Keratinocyte (primary cell): ENCODE results near the gene CD8A.

Source experiments
- EZH2 ChIP-seq: IDR thresholded peaks from one replicate; pipeline ENCODE4 v1.6.1; 2012; ENCODE audit warnings: inconsistent platforms, mild to moderate bottlenecking, low read length, moderate library complexity
- TF ChIP-seq, protein P1 (sequence below), 3 experiments: IDR thresholded peaks in 1 of 3; conservative IDR thresholded peaks in 1 of 3; optimal IDR thresholded peaks in 1 of 3; 2 replicates in 2 of 3; 3 replicates in 1 of 3; pipeline versions ENCODE3 to v1.5.1; 2011; ENCODE audit warnings: low read length in 3 of 3, mild to moderate bottlenecking in 3 of 3, moderate library complexity in 2 of 3, control low read depth in 1 of 3, inconsistent platforms in 1 of 3; ENCODE audit not compliant: insufficient read depth in 2 of 3; ENCODE audit errors: extremely low read depth in 1 of 3

DNA sequence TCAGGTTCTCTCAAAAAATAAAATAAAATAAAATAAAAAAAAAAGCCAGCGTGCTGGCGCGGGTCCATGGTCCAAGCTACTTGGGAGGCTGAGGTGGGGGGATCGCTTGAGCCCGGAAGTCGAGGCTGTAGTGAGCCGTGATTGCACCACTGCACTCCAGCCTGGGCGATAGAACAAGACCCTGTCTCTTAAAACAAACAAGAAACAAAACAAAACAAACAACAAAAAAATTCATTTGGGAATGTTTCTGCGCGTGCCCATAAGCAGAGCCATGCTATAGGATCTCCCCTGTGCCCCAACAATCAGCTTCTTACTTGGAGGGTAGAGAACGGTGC is 16.4 kb upstream of the CD8A start:
- TF ChIP-seq, protein P1, sequence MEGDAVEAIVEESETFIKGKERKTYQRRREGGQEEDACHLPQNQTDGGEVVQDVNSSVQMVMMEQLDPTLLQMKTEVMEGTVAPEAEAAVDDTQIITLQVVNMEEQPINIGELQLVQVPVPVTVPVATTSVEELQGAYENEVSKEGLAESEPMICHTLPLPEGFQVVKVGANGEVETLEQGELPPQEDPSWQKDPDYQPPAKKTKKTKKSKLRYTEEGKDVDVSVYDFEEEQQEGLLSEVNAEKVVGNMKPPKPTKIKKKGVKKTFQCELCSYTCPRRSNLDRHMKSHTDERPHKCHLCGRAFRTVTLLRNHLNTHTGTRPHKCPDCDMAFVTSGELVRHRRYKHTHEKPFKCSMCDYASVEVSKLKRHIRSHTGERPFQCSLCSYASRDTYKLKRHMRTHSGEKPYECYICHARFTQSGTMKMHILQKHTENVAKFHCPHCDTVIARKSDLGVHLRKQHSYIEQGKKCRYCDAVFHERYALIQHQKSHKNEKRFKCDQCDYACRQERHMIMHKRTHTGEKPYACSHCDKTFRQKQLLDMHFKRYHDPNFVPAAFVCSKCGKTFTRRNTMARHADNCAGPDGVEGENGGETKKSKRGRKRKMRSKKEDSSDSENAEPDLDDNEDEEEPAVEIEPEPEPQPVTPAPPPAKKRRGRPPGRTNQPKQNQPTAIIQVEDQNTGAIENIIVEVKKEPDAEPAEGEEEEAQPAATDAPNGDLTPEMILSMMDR (optimal IDR thresholded peaks at IDR 0.05 in 1 of 3, IDR thresholded peaks at IDR 0.05 in 1 of 3, conservative IDR thresholded peaks at IDR 0.05 in 1 of 3; ENCODE audit: extremely low read depth in 1 of 3, insufficient read depth in 2 of 3, low read length in 3 of 3): no peak
- no peak for TF ChIP-seq EZH2
